H9 (cell line): Measurements from ENCODE around the gene PIAS2. TPM values are rescaled to one million over a fixed set of nuclear protein-coding genes. Genes with fewer than 3 reads are reported as not detected.

Source experiments
- DNase-seq: peaks from one replicate; pipeline ENCODE4 v3.0.0-alpha.2; 2017
- H2AFZ ChIP-seq: one replicate; pipeline ENCODE4 v1.6.1; 2013; ENCODE audit warnings: mild to moderate bottlenecking, low read length, control low read depth, moderate library complexity
- H2AK5ac ChIP-seq: 2 replicates; pipeline ENCODE4 v1.6.1; 2013; ENCODE audit warnings: low read length, control low read depth, mixed read lengths; ENCODE audit not compliant: insufficient read length
- H2BK120ac ChIP-seq: one replicate; pipeline ENCODE4 v1.6.1; 2013; ENCODE audit warnings: low read depth, mild to moderate bottlenecking, low read length, control low read depth, inconsistent platforms; ENCODE audit not compliant: poor library complexity, severe bottlenecking
- H2BK12ac ChIP-seq: 2 replicates; pipeline ENCODE4 v1.6.1; 2013; ENCODE audit warnings: low read length, control low read depth, mixed read lengths, low read depth; ENCODE audit not compliant: insufficient read length
- H2BK15ac ChIP-seq: 2 replicates; pipeline ENCODE4 v1.6.1; 2013; ENCODE audit warnings: low read depth, low read length, control low read depth
- H2BK20ac ChIP-seq: one replicate; pipeline ENCODE4 v1.6.1; 2013; ENCODE audit warnings: low read depth, mild to moderate bottlenecking, low read length, control low read depth, inconsistent platforms; ENCODE audit not compliant: poor library complexity, severe bottlenecking
- H2BK5ac ChIP-seq: 2 replicates; pipeline ENCODE4 v1.6.1; 2013; ENCODE audit warnings: low read length, control low read depth, mixed read lengths; ENCODE audit not compliant: insufficient read length
- H3K14ac ChIP-seq: 2 replicates; pipeline ENCODE4 v1.6.1; 2013; ENCODE audit warnings: low read length, control low read depth; ENCODE audit not compliant: insufficient read depth
- H3K18ac ChIP-seq: 2 replicates; pipeline ENCODE4 v1.6.1; 2013; ENCODE audit warnings: low read depth, mild to moderate bottlenecking, mixed read lengths, low read length, control low read depth; ENCODE audit not compliant: insufficient read length
- H3K23ac ChIP-seq: 2 replicates; pipeline ENCODE4 v1.6.1; 2013; ENCODE audit warnings: low read length, control low read depth, mixed read lengths, low read depth; ENCODE audit not compliant: insufficient read length
- H3K23me2 ChIP-seq: 2 replicates; pipeline ENCODE4 v1.6.1; 2013; ENCODE audit warnings: low read depth, mild to moderate bottlenecking, mixed read lengths, low read length, control low read depth; ENCODE audit not compliant: insufficient read length, poor library complexity, severe bottlenecking
- H3K27ac ChIP-seq: 2 replicates; pipeline ENCODE4 v1.5.1; 2013; ENCODE audit warnings: low read length, control low read depth, mixed read lengths, low read depth; ENCODE audit not compliant: insufficient read length
- H3K27me3 ChIP-seq: 2 replicates; pipeline ENCODE4 v1.6.1; 2013; ENCODE audit warnings: low read length, control low read depth, inconsistent platforms; ENCODE audit not compliant: insufficient read depth
- H3K4ac ChIP-seq: 2 replicates; pipeline ENCODE4 v1.6.1; 2013; ENCODE audit warnings: low read depth, mild to moderate bottlenecking, control low read depth, inconsistent platforms, low read length, moderate library complexity
- H3K4me1 ChIP-seq: 2 replicates; pipeline ENCODE4 v1.6.1; 2013; ENCODE audit warnings: low read length, control low read depth, inconsistent platforms; ENCODE audit not compliant: insufficient read depth
- H3K4me2 ChIP-seq: 2 replicates; pipeline ENCODE4 v1.6.1; 2013; ENCODE audit warnings: low read length, control low read depth, mixed read lengths; ENCODE audit not compliant: insufficient read length, insufficient read depth
- H3K56ac ChIP-seq: 2 replicates; pipeline ENCODE4 v1.6.1; 2013; ENCODE audit warnings: low read depth, mild to moderate bottlenecking, mixed read lengths, low read length, control low read depth; ENCODE audit not compliant: insufficient read length
- H3K79me1 ChIP-seq: 2 replicates; pipeline ENCODE4 v1.6.1; 2013; ENCODE audit warnings: low read depth, mild to moderate bottlenecking, moderate library complexity, low read length, control low read depth, inconsistent platforms; ENCODE audit not compliant: insufficient read depth, poor library complexity, severe bottlenecking
- H3K79me2 ChIP-seq: 2 replicates; pipeline ENCODE4 v1.6.1; 2013; ENCODE audit warnings: low read length, control low read depth, inconsistent platforms; ENCODE audit not compliant: insufficient read depth
- H3K9ac ChIP-seq: 2 replicates; pipeline ENCODE4 v1.6.1; 2013; ENCODE audit warnings: low read length, control low read depth, mixed read lengths; ENCODE audit not compliant: insufficient read length; ENCODE audit errors: extremely low read depth
- H3K9me3 ChIP-seq: one replicate; pipeline ENCODE4 v1.6.1; 2013; ENCODE audit warnings: low read depth, low read length, inconsistent platforms; ENCODE audit not compliant: control insufficient read depth
- H3T11ph ChIP-seq: one replicate; pipeline ENCODE4 v1.6.1; 2013; ENCODE audit warnings: mild to moderate bottlenecking, low read length, control low read depth, inconsistent platforms
- H4K20me1 ChIP-seq: one replicate; pipeline ENCODE4 v1.6.1; 2013; ENCODE audit not compliant: control insufficient read depth, insufficient read length, insufficient read depth
- H4K5ac ChIP-seq: 2 replicates; pipeline ENCODE4 v1.6.1; 2013; ENCODE audit warnings: low read depth, mild to moderate bottlenecking, mixed read lengths, low read length, control low read depth; ENCODE audit not compliant: insufficient read length
- H4K8ac ChIP-seq: replicated peaks from 2 replicates; pipeline ENCODE4 v1.6.1; 2013; ENCODE audit warnings: low read length, control low read depth, mixed read lengths, low read depth; ENCODE audit not compliant: insufficient read length
- H4K91ac ChIP-seq: 2 replicates; pipeline ENCODE4 v1.6.1; 2013; ENCODE audit warnings: low read depth, mild to moderate bottlenecking, moderate library complexity, mixed read lengths, low read length, control low read depth; ENCODE audit not compliant: insufficient read length
- H3K27ac Mint-ChIP-seq, 3 experiments: 2 replicates in 2 of 3; 3 replicates in 1 of 3; pipeline ENCODE4 v1.8.0; 2020 to 2021; ENCODE audit warnings: mixed read lengths in 3 of 3, mild to moderate bottlenecking in 1 of 3, moderate library complexity in 1 of 3
- H3K27me3 Mint-ChIP-seq: 2 replicates; pipeline ENCODE4 v1.8.0; 2021; ENCODE audit warnings: low read depth, mild to moderate bottlenecking, moderate library complexity, mixed read lengths
- H3K36me3 Mint-ChIP-seq, 3 experiments: 2 replicates in 2 of 3; 3 replicates in 1 of 3; pipeline ENCODE4 v1.8.0; 2020 to 2021; ENCODE audit warnings: low read depth in 3 of 3, mixed read lengths in 3 of 3; ENCODE audit not compliant: insufficient read depth in 1 of 3
- H3K4me1 Mint-ChIP-seq, 2 experiments: 2 replicates each; pipeline ENCODE4 v1.8.0; 2020; ENCODE audit warnings: mixed read lengths in 2 of 2
- H3K4me3 Mint-ChIP-seq, 2 experiments: 2 replicates in 1 of 2; 3 replicates in 1 of 2; pipeline ENCODE4 v1.8.0; 2020 to 2021; ENCODE audit warnings: mild to moderate bottlenecking in 2 of 2, mixed read lengths in 2 of 2, moderate library complexity in 1 of 2
- H3K9me3 Mint-ChIP-seq, 2 experiments: 2 replicates in 1 of 2; 3 replicates in 1 of 2; pipeline ENCODE4 v1.8.0; 2020; ENCODE audit warnings: mild to moderate bottlenecking in 2 of 2, mixed read lengths in 2 of 2, moderate library complexity in 1 of 2
- WGBS: extraction: QIAGEN DNeasy Blood & Tissue Kit; methylation state at CpG from one replicate; pipeline ENCODE4 v1.1.7; 2013; ENCODE audit warnings: missing lambda C conversion rate, low lambda C conversion rate, mixed read lengths; ENCODE audit not compliant: insufficient read length; ENCODE audit errors: extremely low coverage; 5-methylcytosine and 5-hydroxymethylcytosine counted together
- total RNA-seq: library from RNA; stranded (reverse); gene quantifications from 2 replicates; pipeline ENCODE4 v1.2.1, GENCODE V29; 2021
- TF ChIP-seq, protein P1 (sequence below): fragments of 200-600 bp; sonication (generic); conservative IDR thresholded peaks from 3 replicates; pipeline ENCODE4 v1.8.0; 2021; ENCODE audit warnings: antibody characterized with exemption, mild to moderate bottlenecking

Gene PIAS2
- total RNA-seq, 1 experiment from 2014 or later, result 58.4 TPM

DNA sequence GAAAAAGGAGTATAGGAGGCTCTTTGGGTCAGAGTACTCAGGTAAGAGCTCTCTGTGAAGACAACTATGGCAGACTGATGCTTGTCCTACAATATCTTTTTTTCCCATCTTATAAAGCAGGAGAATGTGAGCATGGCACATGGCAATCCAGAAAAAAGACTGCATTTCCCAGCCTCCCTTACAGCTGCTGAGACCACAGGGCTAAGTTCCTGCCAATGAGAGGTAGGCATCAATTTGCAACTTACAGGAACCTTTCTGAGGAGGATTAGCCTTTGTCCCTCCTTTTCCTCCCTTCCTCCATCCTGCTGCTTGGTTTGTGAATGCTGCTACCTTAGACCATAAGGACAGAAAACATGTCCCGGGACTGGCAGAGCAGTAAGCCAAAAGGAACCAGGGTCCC lies 122.7 kb downstream of the PIAS2 start:
- Histone ChIP-seq H4K5ac (no peak overlapping the region), H3K18ac (no peak overlapping the region), H2BK20ac (no peak overlapping the region), H4K8ac (no peak overlapping the region), H2BK120ac (no peak overlapping the region), H3K4me1 (no peaks in the 10 kb centered on the region; the same call in 1 of the 2 replicates), H2BK15ac (no peak overlapping the region), H3K79me1 (no peaks in the 10 kb centered on the region), H2AK5ac (no peak overlapping the region), H3K4ac (no peak overlapping the region), H3K27me3 (no peaks in the 10 kb centered on the region), H3K9me3 (peaks cover 6% of the 10 kb centered on the region), H3K23me2 (no peaks in the 10 kb centered on the region), H4K20me1 (no peaks in the 10 kb centered on the region), H2BK12ac (no peak overlapping the region), H3K14ac (no peak overlapping the region), H3K79me2 (no peaks in the 10 kb centered on the region), H3K56ac (no peak overlapping the region), H3K27ac (no peak overlapping the region), H3K9ac (no peak overlapping the region), H3K4me2 (no peak overlapping the region), H4K91ac (no peak overlapping the region), H2BK5ac (no peak overlapping the region), H3K23ac (no peak overlapping the region), H2AFZ (no peak overlapping the region), H3T11ph (no peak overlapping the region)
- whole genome bisulfite sequencing, result no CpG with 5 or more reads among the region's 1 CpG
- H3K27me3 Mint-ChIP-seq, result no peaks in the 10 kb centered on the region; the same call in 1 of the 2 replicates
- peaks cover 10 to 15% of the 10 kb centered on the region in 2 experiments for H3K4me1 Mint-ChIP-seq
- H3K9me3 Mint-ChIP-seq, result peaks cover 12 to 13% of the 10 kb centered on the region in 2 experiments
- H3K36me3 Mint-ChIP-seq, result peaks cover 11 to 16% (median 14%) of the 10 kb centered on the region in 3 experiments
- H3K27ac Mint-ChIP-seq, result no peak overlapping the region
- TF ChIP-seq, protein P1, sequence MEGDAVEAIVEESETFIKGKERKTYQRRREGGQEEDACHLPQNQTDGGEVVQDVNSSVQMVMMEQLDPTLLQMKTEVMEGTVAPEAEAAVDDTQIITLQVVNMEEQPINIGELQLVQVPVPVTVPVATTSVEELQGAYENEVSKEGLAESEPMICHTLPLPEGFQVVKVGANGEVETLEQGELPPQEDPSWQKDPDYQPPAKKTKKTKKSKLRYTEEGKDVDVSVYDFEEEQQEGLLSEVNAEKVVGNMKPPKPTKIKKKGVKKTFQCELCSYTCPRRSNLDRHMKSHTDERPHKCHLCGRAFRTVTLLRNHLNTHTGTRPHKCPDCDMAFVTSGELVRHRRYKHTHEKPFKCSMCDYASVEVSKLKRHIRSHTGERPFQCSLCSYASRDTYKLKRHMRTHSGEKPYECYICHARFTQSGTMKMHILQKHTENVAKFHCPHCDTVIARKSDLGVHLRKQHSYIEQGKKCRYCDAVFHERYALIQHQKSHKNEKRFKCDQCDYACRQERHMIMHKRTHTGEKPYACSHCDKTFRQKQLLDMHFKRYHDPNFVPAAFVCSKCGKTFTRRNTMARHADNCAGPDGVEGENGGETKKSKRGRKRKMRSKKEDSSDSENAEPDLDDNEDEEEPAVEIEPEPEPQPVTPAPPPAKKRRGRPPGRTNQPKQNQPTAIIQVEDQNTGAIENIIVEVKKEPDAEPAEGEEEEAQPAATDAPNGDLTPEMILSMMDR, result no peak
- H3K4me3 Mint-ChIP-seq, result no peak overlapping the region
- peak; percentile 38 for DNase-seq
